ENCODE results near the gene HIKESHI.
"Not testable (repeated sequence)": the region's sequence is repeated elsewhere in the genome, so short reads cannot be mapped to it uniquely, and the experiment has no call there.

HIKESHI gene

GRCh38 chr11:86302092-86302793 lies at the start of gene HIKESHI:
TSS of gene HIKESHI (plus strand) at chr11:86302240. CDS start at chr11:86302449, 209 bp downstream.
- DNase-seq (ENCODE audit: low spot score), result peak; percentile 91

- DNase-seq (ENCODE audit: low spot score), result no peak
Observed at GRCh38 chr11:86255896-86256295, 46.1 kb upstream of the HIKESHI start.

GRCh38 chr11:86256608-86257007 lies 45.4 kb upstream of the HIKESHI start:
- no peak for DNase-seq (ENCODE audit: low spot score)

- DNase-seq (ENCODE audit: low spot score), result no peak
Observed at GRCh38 chr11:86257446-86257845, 44.6 kb upstream of the HIKESHI start.

- no peak for DNase-seq (ENCODE audit: low spot score)
Observed at GRCh38 chr11:86259730-86260129, 42.3 kb upstream of the HIKESHI start.

- no peak for DNase-seq (ENCODE audit: low spot score)
Observed at GRCh38 chr11:86261328-86261727, 40.7 kb upstream of the HIKESHI start.

GRCh38 chr11:86262387-86262786 lies 39.7 kb upstream of the HIKESHI start:
- no peak for DNase-seq (ENCODE audit: low spot score)

GRCh38 chr11:86264649-86265048 lies 37.4 kb upstream of the HIKESHI start:
- no peak for DNase-seq (ENCODE audit: low spot score)

- DNase-seq (ENCODE audit: low spot score), result no peak
Observed at GRCh38 chr11:86265194-86265593, 36.8 kb upstream of the HIKESHI start.

GRCh38 chr11:86269645-86270044 lies 32.4 kb upstream of the HIKESHI start:
- no peak for DNase-seq (ENCODE audit: low spot score)

GRCh38 chr11:86274503-86274902 lies 27.5 kb upstream of the HIKESHI start:
- DNase-seq (ENCODE audit: low spot score), result no peak

- no peak for DNase-seq (ENCODE audit: low spot score)
Observed at GRCh38 chr11:86274999-86275398, 27.0 kb upstream of the HIKESHI start.

GRCh38 chr11:86275493-86276370 lies 26.3 kb upstream of the HIKESHI start:
- no peak for DNase-seq (ENCODE audit: low spot score)

GRCh38 chr11:86277741-86278140 lies 24.3 kb upstream of the HIKESHI start:
- no peak for DNase-seq (ENCODE audit: low spot score)

- DNase-seq (ENCODE audit: low spot score), result no peak
Observed at GRCh38 chr11:86278226-86278625, 23.8 kb upstream of the HIKESHI start.

- no peak for DNase-seq (ENCODE audit: low spot score)
Observed at GRCh38 chr11:86279747-86280146, 22.3 kb upstream of the HIKESHI start.

GRCh38 chr11:86287468-86287796 lies 14.6 kb upstream of the HIKESHI start:
- no peak for DNase-seq (ENCODE audit: low spot score)

GRCh38 chr11:86288776-86289507 lies 13.1 kb upstream of the HIKESHI start:
- peak; percentile 10 for DNase-seq (ENCODE audit: low spot score)

GRCh38 chr11:86289508-86290280 lies 12.3 kb upstream of the HIKESHI start:
- DNase-seq (ENCODE audit: low spot score), result not testable (repeated sequence)

- DNase-seq (ENCODE audit: low spot score), result peak; percentile 65
Observed at GRCh38 chr11:86291466-86292262, 10.4 kb upstream of the HIKESHI start.

All from GM03348 (cell line).